ENCODE data around the gene ELMO3.

Gene ELMO3

DNA sequence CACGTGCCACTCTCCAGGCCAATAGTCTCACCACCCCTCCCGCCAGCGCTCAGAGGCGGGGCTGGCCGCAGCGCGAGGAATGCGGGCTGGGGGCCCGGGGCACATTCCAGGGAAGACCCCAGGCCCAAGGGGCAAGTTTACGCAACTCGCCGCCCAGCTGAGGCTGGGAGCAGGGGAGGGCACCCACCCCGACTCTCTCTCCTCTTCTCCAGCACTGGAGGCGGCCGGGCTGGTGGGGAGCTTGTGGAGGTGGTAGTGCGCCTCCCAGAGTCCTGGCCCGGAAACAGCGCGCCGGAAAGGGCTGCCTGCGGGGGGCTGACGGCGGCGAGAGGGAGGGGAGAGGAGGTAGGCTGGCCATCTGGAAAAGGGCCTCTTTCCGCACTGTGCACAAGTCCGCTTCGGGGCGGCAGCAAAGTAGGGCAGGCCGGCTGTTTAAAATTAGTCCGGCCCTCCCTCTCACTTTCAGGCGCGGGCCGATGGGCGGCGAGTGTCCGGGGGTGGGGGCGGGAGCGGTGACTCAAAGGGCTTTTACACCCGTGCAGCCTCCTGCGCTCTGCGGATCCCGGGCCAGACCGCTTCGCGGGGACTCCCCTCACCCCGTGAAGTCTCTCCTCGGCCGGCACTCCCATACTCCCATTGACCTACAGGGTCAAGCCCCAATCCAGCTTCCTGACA, 47.3 kb downstream of the ELMO3 start:
- no peaks in the 10 kb centered on the region for H3K36me3 ChIP-seq (ENCODE audit: insufficient read depth)
- peak overlapping the region; percentile 24 for H3K4me3 ChIP-seq (IDR thresholded peaks at IDR 0.05; ENCODE audit: insufficient read depth, low read depth, low read length)
- H3K79me2 ChIP-seq (ENCODE audit: insufficient read depth, low read depth), result no peaks in the 10 kb centered on the region
- H3K27me3 ChIP-seq (ENCODE audit: insufficient read depth, low read depth), result peaks cover 30% of the 10 kb centered on the region
- no peaks in the 10 kb centered on the region for H4K20me1 ChIP-seq (ENCODE audit: insufficient read depth)
- peak overlapping the region; percentile 81 for H2AFZ ChIP-seq (ENCODE audit: low read depth)
- H3K4me2 ChIP-seq, result peak overlapping the region; percentile 100
- H3K9ac ChIP-seq, result peak overlapping the region; percentile 43; the same call in 1 of the 2 replicates
- H3K27ac ChIP-seq, result peak overlapping the region; percentile 46; the same call in 1 of the 2 replicates
- H3K4me1 ChIP-seq (ENCODE audit: low read depth, poor library complexity, severe bottlenecking), result peaks cover 38% of the 10 kb centered on the region
- peak; percentile 50 for TF ChIP-seq CTCF (conservative IDR thresholded peaks at IDR 0.05; ENCODE audit: low read depth, low read length)

- TF ChIP-seq CTCF (conservative IDR thresholded peaks at IDR 0.05; ENCODE audit: low read depth, low read length), result no peak
- Histone ChIP-seq H3K36me3 (ENCODE audit: insufficient read depth) (no peaks in the 10 kb centered on the region), H3K4me3 (IDR thresholded peaks at IDR 0.05; ENCODE audit: insufficient read depth, low read depth, low read length) (peak overlapping the region; percentile 24), H3K27ac (peak overlapping the region; percentile 46), H3K9ac (peak overlapping the region; percentile 43; the same call in 1 of the 2 replicates), H2AFZ (ENCODE audit: low read depth) (peak overlapping the region; percentile 81), H3K27me3 (ENCODE audit: insufficient read depth, low read depth) (peaks cover 34% of the 10 kb centered on the region), H3K4me1 (ENCODE audit: low read depth, poor library complexity, severe bottlenecking) (peaks cover 32% of the 10 kb centered on the region), H4K20me1 (ENCODE audit: insufficient read depth) (no peaks in the 10 kb centered on the region), H3K4me2 (peak overlapping the region; percentile 100), H3K79me2 (ENCODE audit: insufficient read depth, low read depth) (no peaks in the 10 kb centered on the region)
Observed at GRCh38 chr16:67246756-67247191, 47.8 kb downstream of the ELMO3 start.

- peaks cover 29% of the 10 kb centered on the region for H3K4me1 ChIP-seq (ENCODE audit: low read depth, poor library complexity, severe bottlenecking)
- no peaks in the 10 kb centered on the region for H4K20me1 ChIP-seq (ENCODE audit: insufficient read depth)
- no peak for TF ChIP-seq CTCF (conservative IDR thresholded peaks at IDR 0.05; ENCODE audit: low read depth, low read length)
- H3K4me3 ChIP-seq (IDR thresholded peaks at IDR 0.05; ENCODE audit: insufficient read depth, low read depth, low read length), result peak within 1 kb of the TSS; percentile 24
- no peaks in the 10 kb centered on the region for H3K79me2 ChIP-seq (ENCODE audit: insufficient read depth, low read depth)
- H3K9ac ChIP-seq, result peak within 1 kb of the TSS; percentile 57; the same call in 1 of the 2 replicates
- H3K27ac ChIP-seq, result peak within 1 kb of the TSS; percentile 46
- peaks cover 34% of the 10 kb centered on the region for H3K27me3 ChIP-seq (ENCODE audit: insufficient read depth, low read depth)
- H2AFZ ChIP-seq (ENCODE audit: low read depth), result peak within 1 kb of the TSS; percentile 97
- H3K4me2 ChIP-seq, result peak within 1 kb of the TSS; percentile 100
- no peaks in the 10 kb centered on the region for H3K36me3 ChIP-seq (ENCODE audit: insufficient read depth)
Observed at GRCh38 chr16:67247192-67248072, 48.5 kb downstream of the ELMO3 start, which contains the start of gene FHOD1. FHOD1 (minus strand) TSS chr16:67247481; CDS start chr16:67247410, 71 bp downstream.

GRCh38 chr16:67248073-67248400, 49.1 kb downstream of the ELMO3 start:
- peak overlapping the region; percentile 100 for H3K4me2 ChIP-seq
- peaks cover 34% of the 10 kb centered on the region for H3K27me3 ChIP-seq (ENCODE audit: insufficient read depth, low read depth)
- no peaks in the 10 kb centered on the region for H4K20me1 ChIP-seq (ENCODE audit: insufficient read depth)
- H3K4me1 ChIP-seq (ENCODE audit: low read depth, poor library complexity, severe bottlenecking), result peaks cover 29% of the 10 kb centered on the region
- no peak overlapping the region for H3K4me3 ChIP-seq (IDR thresholded peaks at IDR 0.05; ENCODE audit: insufficient read depth, low read depth, low read length)
- peak overlapping the region; percentile 57; the same call in 1 of the 2 replicates for H3K9ac ChIP-seq
- peak overlapping the region; percentile 97 for H2AFZ ChIP-seq (ENCODE audit: low read depth)
- H3K27ac ChIP-seq, result no peak overlapping the region
- TF ChIP-seq CTCF (conservative IDR thresholded peaks at IDR 0.05; ENCODE audit: low read depth, low read length), result no peak
- no peaks in the 10 kb centered on the region for H3K36me3 ChIP-seq (ENCODE audit: insufficient read depth)
- no peaks in the 10 kb centered on the region for H3K79me2 ChIP-seq (ENCODE audit: insufficient read depth, low read depth)
